GM18868 (cell line): Measurements from ENCODE around the gene ADA.

Experiments used
- ATAC-seq: cut with Tn5 transposase; IDR thresholded peaks from one replicate; pipeline ENCODE4 v1.9.1; 2021; ENCODE audit warnings: mild to moderate bottlenecking, moderate library complexity; ENCODE audit not compliant: unreplicated experiment

ADA gene

GRCh38 chr20:44583157-44583556 is 68.3 kb downstream of the ADA start:
- ATAC-seq, result no peak

DNA sequence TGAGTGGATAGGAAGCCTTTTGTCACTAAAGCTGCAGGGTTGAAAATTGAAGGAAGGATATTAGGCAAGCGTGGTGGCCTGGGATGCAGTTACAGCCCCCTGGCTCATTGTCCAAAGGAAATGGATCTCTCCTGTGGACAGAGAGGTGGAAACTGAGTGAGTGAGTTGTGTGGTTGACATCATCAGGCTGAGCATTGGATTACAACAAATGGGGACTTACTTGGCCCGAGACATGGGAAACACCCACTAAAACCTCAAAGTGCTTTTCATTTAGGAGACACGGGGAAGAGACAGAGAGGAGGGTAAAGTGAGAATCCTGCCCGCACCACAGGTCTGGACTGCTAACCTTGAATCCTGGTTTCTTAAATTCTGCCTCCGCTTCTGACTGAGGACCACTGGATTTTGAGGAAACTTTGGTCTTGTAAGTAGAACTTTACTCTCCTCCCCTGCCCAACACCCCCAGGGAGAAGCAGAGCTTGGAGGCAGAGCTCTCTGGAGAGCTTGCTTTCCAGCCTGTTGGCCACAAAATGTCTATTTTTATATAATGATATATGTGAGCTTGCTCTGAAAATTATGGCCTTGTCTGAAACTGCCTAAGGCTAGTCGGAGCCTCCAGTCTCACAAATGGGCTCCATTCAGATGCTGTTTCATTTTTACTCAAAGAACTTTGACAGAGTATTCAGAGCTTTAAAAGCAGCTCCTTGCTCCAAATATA is 69.0 kb downstream of the ADA start, which contains the start of gene PKIG:
PKIG (plus strand) TSS at position 269 of the 715 bp plus-strand sequence. CDS start 31,978 bp downstream, outside the sequence.
- no peak for ATAC-seq

GRCh38 chr20:44581515-44581914 is 70.0 kb downstream of the ADA start:
- no peak for ATAC-seq

DNA sequence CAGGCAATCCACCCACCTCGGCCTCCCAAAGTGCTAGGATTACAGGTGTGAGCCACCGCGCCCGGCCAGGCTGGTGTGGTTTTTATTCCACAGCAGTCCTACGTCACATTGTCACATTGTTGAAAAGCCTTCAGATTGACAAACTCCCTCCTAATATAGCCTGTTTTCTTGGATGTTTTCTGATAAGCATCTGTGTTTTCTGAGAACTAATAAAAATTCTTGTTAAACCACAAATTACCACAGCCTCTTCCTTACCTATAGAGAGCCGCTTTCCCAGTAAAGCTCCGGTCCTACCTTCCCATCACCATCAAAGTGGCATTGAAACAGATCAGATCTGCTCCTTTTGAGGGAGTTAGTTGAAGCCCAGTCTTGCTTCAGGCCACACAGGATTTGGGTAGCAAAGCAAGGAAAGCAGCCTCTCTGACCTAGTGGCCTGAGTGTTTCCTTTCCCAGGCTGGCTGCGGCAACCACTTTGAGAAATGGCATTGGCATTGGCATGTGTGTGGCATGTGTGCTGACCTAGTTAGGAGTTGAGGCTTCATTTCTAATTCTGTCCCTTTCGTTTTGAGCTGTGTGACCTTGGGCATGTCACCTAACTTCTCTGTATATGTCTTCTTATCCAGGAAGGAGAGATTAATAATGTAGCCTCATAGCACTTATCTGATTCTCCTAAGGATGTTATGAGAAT is 70.8 kb downstream of the ADA start:
- no peak for ATAC-seq

- no peak for ATAC-seq
Observed at GRCh38 chr20:44579313-44580081, 72.0 kb downstream of the ADA start.

DNA sequence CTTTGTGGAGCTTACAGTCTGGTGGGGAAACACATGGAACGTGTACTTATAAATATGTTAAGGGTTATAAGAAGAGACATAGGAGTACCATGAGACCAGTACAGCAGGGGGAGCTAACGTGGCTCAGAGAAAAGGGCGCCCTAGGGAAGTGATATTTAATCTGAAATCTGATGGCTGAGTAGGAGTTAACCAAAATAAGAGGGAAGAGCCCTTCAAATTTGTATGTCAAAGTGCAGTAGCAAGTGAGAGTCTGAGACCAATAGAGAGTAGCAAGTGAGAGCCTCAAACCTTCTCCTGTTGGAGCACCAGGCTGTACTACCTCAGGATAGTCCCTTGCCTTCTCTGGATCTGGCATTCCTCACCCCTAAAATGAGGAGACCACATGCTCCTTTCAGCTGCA is 75.2 kb downstream of the ADA start:
- no peak for ATAC-seq

DNA sequence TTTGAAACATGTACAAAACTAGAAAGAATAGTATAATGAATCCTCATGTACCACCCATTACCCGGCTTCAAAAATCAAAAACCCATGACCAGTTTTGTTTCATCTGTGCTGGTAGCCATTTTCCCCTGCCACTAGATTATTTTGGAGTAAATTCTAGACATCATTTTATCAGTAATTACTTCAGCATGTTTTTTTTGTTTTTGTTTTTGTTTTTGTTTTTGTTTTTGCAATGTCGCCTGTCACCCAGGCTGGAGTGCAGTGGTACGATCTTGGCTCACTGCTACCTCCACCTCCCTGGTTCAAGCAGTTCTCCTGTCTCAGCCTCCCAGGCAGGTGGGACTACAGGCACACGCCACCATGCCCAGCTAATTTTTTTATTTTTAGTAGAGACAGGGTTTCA is 77.1 kb downstream of the ADA start:
- ATAC-seq, result no peak

DNA sequence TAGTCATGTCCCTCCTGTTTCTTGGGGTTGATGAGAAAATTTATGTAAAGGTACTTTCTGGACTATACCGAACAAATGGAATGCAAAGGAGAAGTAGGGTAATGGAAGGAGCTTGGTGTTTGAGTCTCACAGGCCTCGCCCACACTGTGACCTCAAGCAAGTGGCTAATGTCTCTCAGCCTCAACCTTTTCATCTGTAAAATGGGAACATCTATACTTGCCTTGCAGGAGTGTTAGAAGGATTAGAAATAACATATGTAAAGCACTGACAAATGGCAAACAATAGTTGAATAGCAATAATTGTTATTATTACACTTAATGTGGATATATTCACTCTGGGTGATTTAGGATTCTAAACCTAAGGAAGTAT is 78.0 kb downstream of the ADA start:
- ATAC-seq, result no peak

DNA sequence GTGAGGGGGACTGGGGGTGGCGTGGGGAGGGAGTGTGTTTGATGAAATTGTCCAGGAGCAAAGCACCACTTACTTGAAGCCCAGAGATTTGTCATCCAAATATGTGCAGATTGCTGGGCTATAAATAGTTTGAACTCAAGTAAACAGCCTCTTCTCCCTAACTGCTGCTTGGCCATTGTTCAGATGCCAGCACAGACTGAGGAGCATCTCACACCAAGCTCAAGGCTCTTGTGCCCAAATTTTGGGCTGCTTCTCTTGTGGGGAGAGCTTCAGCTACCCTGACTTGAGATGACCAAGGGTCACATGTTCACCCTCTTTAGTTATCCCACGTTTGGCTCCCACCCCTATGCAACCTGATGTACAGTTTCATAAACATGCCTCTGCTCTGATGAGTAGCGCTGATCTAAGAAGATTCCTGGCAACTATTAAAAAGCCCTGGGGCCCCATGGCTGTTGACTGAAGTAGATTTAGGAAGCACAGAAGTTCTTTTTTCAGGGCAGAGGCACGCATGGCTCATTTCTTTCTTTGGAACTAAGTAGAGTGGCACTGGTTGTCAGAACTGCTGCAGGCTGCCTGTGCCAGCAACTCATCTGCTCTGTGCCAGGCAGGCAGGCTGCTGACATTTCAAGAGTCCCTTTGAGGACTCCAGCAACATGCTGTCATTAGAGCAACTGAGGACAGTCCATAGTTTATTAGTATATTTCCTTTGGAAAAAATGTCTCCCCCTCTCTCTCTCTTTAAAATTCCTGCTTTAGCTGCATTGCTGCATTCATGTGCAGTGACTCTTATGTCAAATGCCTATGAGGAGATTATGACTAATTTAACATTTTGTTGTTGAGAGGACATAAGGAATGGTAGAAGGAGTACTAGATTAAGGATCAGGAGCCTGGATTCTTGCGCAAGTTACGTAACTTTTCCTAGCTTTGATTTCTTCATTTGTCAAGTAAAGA is 78.7 kb downstream of the ADA start:
- no peak for ATAC-seq

DNA sequence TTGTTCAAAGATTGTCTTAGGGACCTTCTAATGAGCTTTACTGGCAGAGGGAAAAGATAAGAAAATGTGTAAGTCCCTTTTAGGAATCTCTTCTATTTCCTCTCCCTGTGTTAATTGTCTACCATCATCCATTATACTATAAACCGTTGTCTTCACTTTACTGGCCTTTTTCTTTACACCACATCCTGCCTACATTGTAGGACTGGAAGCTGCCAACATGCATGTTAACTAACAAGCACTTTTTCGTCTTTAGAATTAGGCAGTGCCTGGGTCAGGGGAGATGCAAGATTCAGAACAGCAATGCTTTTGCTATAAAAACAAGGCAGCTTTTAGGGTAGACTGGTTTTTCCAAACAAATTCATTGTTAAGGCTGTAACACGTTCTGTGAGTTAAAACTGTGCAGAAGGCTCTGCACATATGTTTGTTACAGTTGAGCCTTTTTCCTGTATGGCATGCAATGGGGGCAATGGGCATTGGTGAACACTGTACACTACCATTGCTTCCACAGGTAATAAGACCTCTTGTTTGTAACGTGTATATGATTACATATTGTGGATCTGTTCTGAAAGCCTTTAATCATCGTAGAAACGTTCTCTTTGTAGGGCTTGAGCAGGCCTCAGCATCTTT is 80.0 kb downstream of the ADA start:
- no peak for ATAC-seq

GRCh38 chr20:44570367-44570766 is 81.1 kb downstream of the ADA start:
- no peak for ATAC-seq
